K562 (cell line): Measurements from ENCODE around the gene TICAM1. TPM values are rescaled to one million over a fixed set of nuclear protein-coding genes. Genes with fewer than 3 reads are reported as not detected.
"Not testable (repeated sequence)": the region's sequence is repeated elsewhere in the genome, so short reads cannot be mapped to it uniquely, and the experiment has no call there.

Experiments used
- ATAC-seq: fragments of 200-7000 bp; cut with Tn5 transposase; 3 replicates; pipeline ENCODE4 v1.9.1; 2020; ENCODE audit warnings: moderate library complexity
- BruUV-seq: library from RNA; stranded (reverse); fragments of 400-500 nt; replicated peaks from 2 replicates; lab custom pipeline; 2021; lab: Mats Ljungman, UMichigan
- CTCF ChIA-PET: fragments of 300-600 bp; formaldehyde crosslinking; extraction: SDS; loops from one replicate; lab custom pipeline; 2021; ENCODE audit warnings: low intra/inter-chr PET ratio; lab: Yijun Ruan, JAX
- POLR2A ChIA-PET: fragments of 300-600, 350-650 bp; sonication (Branson Sonifier 250); formaldehyde crosslinking; extraction: SDS; loops from one replicate; lab custom pipeline; 2021; ENCODE audit warnings: antibody characterized with exemption, inconsistent platforms; lab: Yijun Ruan, JAX
- DNase-seq, 4 experiments: peaks; one replicate each; pipeline versions ENCODE4 v3.0.0 to v3.0.0-alpha.2; 2011 to 2018; ENCODE audit warnings: low spot score in 3 of 4, mixed read lengths in 3 of 4; ENCODE audit errors: extremely low read depth in 1 of 4
- FAIRE-seq: peaks from 2 replicates; lab custom pipeline; 2011; peaks lifted over from hg19 to GRCh38; lab: Jason Lieb, UNC
- H2AFZ ChIP-seq: 2 replicates; pipeline ENCODE4 v1.6.0; 2011; ENCODE audit warnings: low read depth, low read length, control low read depth, inconsistent platforms
- H3K27ac ChIP-seq: fragments of 200-600 bp; 3 replicates; pipeline ENCODE4 v1.8.0; 2011; ENCODE audit warnings: low read depth, mild to moderate bottlenecking, control low read depth, inconsistent platforms, low read length, moderate library complexity, mixed read lengths; ENCODE audit errors: extremely low read depth
- H3K27me3 ChIP-seq, 2 experiments: fragments of 300-600 bp in 1 of 2; 2 replicates in 1 of 2; 3 replicates in 1 of 2; pipeline versions ENCODE4 v1.6.0 to v1.8.0; 2011; ENCODE audit warnings: inconsistent platforms in 2 of 2, low read length in 2 of 2, mild to moderate bottlenecking in 1 of 2, mixed read lengths in 1 of 2, moderate library complexity in 1 of 2; ENCODE audit not compliant: control insufficient read depth in 2 of 2, insufficient read depth in 2 of 2
- H3K36me3 ChIP-seq: fragments of 300-600 bp; 3 replicates; pipeline ENCODE4 v1.8.0; 2011; ENCODE audit warnings: mild to moderate bottlenecking, low read length, inconsistent platforms; ENCODE audit not compliant: control insufficient read depth, insufficient read depth
- H3K4me1 ChIP-seq, 2 experiments: fragments of 200-600 bp in 1 of 2; replicated peaks in 1 of 2; 2 replicates in 1 of 2; 3 replicates in 1 of 2; pipeline versions ENCODE4 v1.5.1 to v1.8.0; 2011; ENCODE audit warnings: inconsistent platforms in 2 of 2, low read length in 2 of 2, mild to moderate bottlenecking in 1 of 2, mixed read lengths in 1 of 2, moderate library complexity in 1 of 2; ENCODE audit not compliant: control insufficient read depth in 2 of 2, insufficient read depth in 2 of 2
- H3K4me2 ChIP-seq: 2 replicates; pipeline ENCODE4 v1.6.1; 2011; ENCODE audit warnings: low read length, control low read depth, inconsistent platforms, mixed read lengths; ENCODE audit not compliant: insufficient read depth
- H3K4me3 ChIP-seq: fragments of 200-600 bp; sonication (generic), shearing (Covaris generic); 2 replicates; pipeline ENCODE4 v1.5.1; 2016; ENCODE audit warnings: control low read depth, inconsistent platforms
- H3K79me2 ChIP-seq: fragments of 200-600 bp; 3 replicates; pipeline ENCODE4 v1.8.0; 2011; ENCODE audit warnings: low read length, inconsistent platforms; ENCODE audit not compliant: control insufficient read depth, insufficient read depth
- H3K9ac ChIP-seq, 2 experiments: 2 replicates each; pipeline versions ENCODE4 v1.6.0 to v1.6.1; 2011; ENCODE audit warnings: low read depth in 2 of 2, low read length in 2 of 2, control low read depth in 1 of 2, inconsistent platforms in 1 of 2, mild to moderate bottlenecking in 1 of 2, mixed read lengths in 1 of 2; ENCODE audit not compliant: insufficient read depth in 1 of 2
- H3K9me1 ChIP-seq: one replicate; pipeline ENCODE4 v1.6.0; 2011; ENCODE audit warnings: inconsistent platforms, mild to moderate bottlenecking, low read length, moderate library complexity; ENCODE audit not compliant: control insufficient read depth, insufficient read depth
- H3K9me3 ChIP-seq: replicated peaks from 2 replicates; pipeline ENCODE4 v1.5.1; 2011; ENCODE audit warnings: low read depth, low read length, inconsistent platforms; ENCODE audit not compliant: control insufficient read depth, insufficient read depth
- H4K20me1 ChIP-seq: replicated peaks from 2 replicates; pipeline ENCODE4 v1.6.1; 2011; ENCODE audit warnings: low read length, inconsistent platforms, mixed read lengths; ENCODE audit not compliant: control insufficient read depth, insufficient read depth
- CBFB ChIP-seq: sonication (generic); formaldehyde crosslinking; IDR thresholded peaks from 2 replicates; pipeline ENCODE4 v1.4.0; 2020; ENCODE audit warnings: mild to moderate bottlenecking, missing genetic modification reagents
- POLR2G ChIP-seq: fragments of 200-400 bp; formaldehyde crosslinking; IDR thresholded peaks from 2 replicates; pipeline ENCODE4 v1.6.1; 2017; ENCODE audit warnings: low read depth, mild to moderate bottlenecking, antibody characterized with exemption, low read length, moderate library complexity
- RBFOX2 ChIP-seq: fragments of 200-400 bp; formaldehyde crosslinking; IDR thresholded peaks from 2 replicates; pipeline ENCODE4 v1.6.1; 2017; ENCODE audit warnings: low read depth, mild to moderate bottlenecking, low read length, moderate library complexity
- WGBS: fragments of 100-300 bp; shearing (Covaris generic); methylation state at CpG from one replicate; pipeline ENCODE4 v1.1.6; 2016; ENCODE audit warnings: low coverage, mixed read lengths; ENCODE audit not compliant: insufficient coverage; ENCODE audit errors: missing lambda C conversion rate; 5-methylcytosine and 5-hydroxymethylcytosine counted together
- in situ Hi-C: fragments of 300-500 bp; cut with MboI; formaldehyde crosslinking; loops from 4 replicates; pipeline ENCODE4 v1.15.0; 2018; ENCODE audit warnings: inconsistent platforms, mixed read lengths
- intact Hi-C: fragments of 100-400 bp; cut with micrococcal nuclease; formaldehyde crosslinking; loops from 2 replicates; pipeline ENCODE4 v1.14.2; 2022
- polyA plus RNA-seq, 8 experiments: library from polyadenylated mRNA; depleted of rRNA in 4 of 8; stranded (reverse) in 5 of 8; unstranded in 3 of 8; fragments of >200 nt; fragmentation: Nextera tagmentation in 2 of 8; fragmentation: Illumina TruSeq in 1 of 8; extraction: Ambion mirVana in 2 of 8; extraction: Trizol in 1 of 8; gene quantifications; 2 replicates each; pipeline versions ENCODE4 v1.2.1 to v1.2.3, GENCODE V29; 2011 to 2014; ENCODE audit warnings: inconsistent platforms in 1 of 8, missing spikeins in 1 of 8
- total RNA-seq, 7 experiments: library from RNA; depleted of rRNA in 6 of 7; stranded (reverse); fragments of >200 nt in 6 of 7; fragmentation: Illumina TruSeq in 2 of 7; extraction: Trizol in 2 of 7; gene quantifications; 2 replicates each; pipeline versions ENCODE4 v1.2.1 to v1.2.3, GENCODE V29; 2011 to 2021; ENCODE audit warnings: low replicate concordance in 1 of 7
- TF ChIP-seq, protein P1 (sequence below): sonication (generic); formaldehyde crosslinking; IDR thresholded peaks from 2 replicates; pipeline ENCODE4 v1.9.0; 2022; ENCODE audit warnings: mild to moderate bottlenecking, missing genetic modification reagents
- TF ChIP-seq, protein P2 (sequence below), 2 experiments: IDR thresholded peaks; 2 replicates each; pipeline ENCODE4 v1.6.1; 2011; ENCODE audit warnings: borderline replicate concordance in 1 of 2, control low read depth in 1 of 2, low read depth in 1 of 2, low read length in 1 of 2, mild to moderate bottlenecking in 1 of 2, mixed read lengths in 1 of 2, moderate library complexity in 1 of 2; ENCODE audit not compliant: insufficient read depth in 1 of 2, insufficient read length in 1 of 2, poor library complexity in 1 of 2, severe bottlenecking in 1 of 2; ENCODE audit errors: extremely low read depth in 1 of 2

Gene TICAM1
- total and polyA plus RNA-seq, 9 of the 15 experiments (the other 6 are each of a cell fraction or from before 2014, with no cell fraction given) = 0.07 to 11.6 (median 1.5) TPM

DNA sequence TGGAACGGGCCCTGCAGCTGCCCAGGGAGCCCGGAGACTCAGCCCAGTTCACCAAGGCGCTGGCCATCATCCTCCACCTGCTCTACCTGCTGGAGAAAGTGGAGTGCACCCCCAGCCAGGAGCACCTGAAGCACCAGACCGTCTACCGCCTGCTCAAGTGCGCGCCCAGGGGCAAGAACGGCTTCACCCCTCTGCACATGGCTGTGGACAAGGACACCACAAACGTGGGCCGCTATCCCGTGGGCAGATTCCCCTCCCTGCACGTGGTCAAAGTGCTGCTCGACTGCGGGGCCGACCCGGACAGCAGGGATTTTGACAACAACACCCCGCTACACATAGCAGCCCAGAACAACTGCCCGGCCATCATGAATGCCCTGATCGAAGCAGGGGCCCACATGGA, 38.2 kb downstream of the TICAM1 start:
- H3K9me3 ChIP-seq, H3K27me3 ChIP-seq, BruUV-seq, CTCF ChIA-PET, intact Hi-C loops, ATAC-seq, H3K27ac ChIP-seq, H3K9me1 ChIP-seq, FAIRE-seq, H2AFZ ChIP-seq: not testable (repeated sequence)
- Histone ChIP-seq H3K4me1 (peaks cover 14 to 52% of the 10 kb centered on the region in 2 experiments), H3K9ac (peak overlapping the region; percentile 95 to 100; a peak in 3 of 4 replicates), H3K4me3 (peak overlapping the region; percentile 93), H3K79me2 (peaks cover 53% of the 10 kb centered on the region), H4K20me1 (peaks cover 19% of the 10 kb centered on the region), H3K4me2 (peak overlapping the region; percentile 88), H3K36me3 (peaks cover 47% of the 10 kb centered on the region; the same call in 2 of the 3 replicates)
- in situ Hi-C loops = loop anchor here (5.0 to 10.0 kb wide), 2 partner anchors 61 to 218 kb away; no protein-coding TSS in a partner anchor
- POLR2A ChIA-PET = interaction anchor here (0.6 kb wide), 1 partner anchor 120 kb away, joined by 3 read pairs; no protein-coding TSS in a partner anchor
- DNase-seq = peak in 1 of 4 experiments; percentile 2
- 77% methylated on average over 13 of the region's 19 CpGs for WGBS
- TF ChIP-seq RBFOX2 (peak; percentile 69), POLR2G (peak; percentile 59; the same call in 1 of the 2 replicates), CBFB (0 out of 2 replicates have a peak, but pooled peaks have one; percentile 3)
- TF ChIP-seq, protein P1, sequence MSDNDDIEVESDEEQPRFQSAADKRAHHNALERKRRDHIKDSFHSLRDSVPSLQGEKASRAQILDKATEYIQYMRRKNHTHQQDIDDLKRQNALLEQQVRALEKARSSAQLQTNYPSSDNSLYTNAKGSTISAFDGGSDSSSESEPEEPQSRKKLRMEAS = peak; percentile 53
- TF ChIP-seq, protein P2, sequence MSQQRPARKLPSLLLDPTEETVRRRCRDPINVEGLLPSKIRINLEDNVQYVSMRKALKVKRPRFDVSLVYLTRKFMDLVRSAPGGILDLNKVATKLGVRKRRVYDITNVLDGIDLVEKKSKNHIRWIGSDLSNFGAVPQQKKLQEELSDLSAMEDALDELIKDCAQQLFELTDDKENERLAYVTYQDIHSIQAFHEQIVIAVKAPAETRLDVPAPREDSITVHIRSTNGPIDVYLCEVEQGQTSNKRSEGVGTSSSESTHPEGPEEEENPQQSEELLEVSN (IDR thresholded peaks at IDR 0.05; ENCODE audit: borderline replicate concordance in 1 of 2, extremely low read depth in 1 of 2, insufficient read depth in 1 of 2, insufficient read length in 1 of 2, low read depth in 1 of 2, low read length in 1 of 2, poor library complexity in 1 of 2, severe bottlenecking in 1 of 2) = peak in 1 of 2 experiments; percentile 8
